C4-2B (cell line): ENCODE data around the gene C6orf58.

Experiments used
- H3K27ac ChIP-seq: fragments of 450-650 bp; 2 replicates; pipeline ENCODE4 v1.5.1; 2017
- ZFX ChIP-seq: fragments of 450-650 bp; IDR thresholded peaks from 2 replicates; pipeline ENCODE4 v1.6.1; 2017
- TF ChIP-seq, protein P1 (sequence below): fragments of 450-650 bp; conservative IDR thresholded peaks from 2 replicates; pipeline ENCODE4 v1.5.1; 2017; ENCODE audit warnings: mild to moderate bottlenecking

C6orf58 gene

DNA sequence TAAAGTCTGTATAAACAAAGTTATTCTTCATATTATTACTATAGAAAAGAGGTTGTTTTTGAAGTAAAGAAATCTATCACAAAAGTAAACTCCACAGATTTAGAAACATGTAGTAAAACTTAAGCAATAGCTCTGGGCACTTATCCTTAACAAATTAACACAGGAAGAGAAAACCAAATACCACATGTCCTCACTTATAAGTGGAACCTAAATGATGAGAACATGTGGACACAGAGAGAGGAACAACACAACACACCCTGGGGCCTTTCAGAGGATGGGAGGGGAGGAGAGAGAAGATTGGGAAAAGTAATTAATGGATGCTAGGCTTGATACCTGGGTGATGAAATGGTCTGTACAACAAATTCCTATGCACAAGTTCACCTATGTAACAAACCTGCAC lies 57.2 kb downstream of the C6orf58 start:
- TF ChIP-seq, protein P1, sequence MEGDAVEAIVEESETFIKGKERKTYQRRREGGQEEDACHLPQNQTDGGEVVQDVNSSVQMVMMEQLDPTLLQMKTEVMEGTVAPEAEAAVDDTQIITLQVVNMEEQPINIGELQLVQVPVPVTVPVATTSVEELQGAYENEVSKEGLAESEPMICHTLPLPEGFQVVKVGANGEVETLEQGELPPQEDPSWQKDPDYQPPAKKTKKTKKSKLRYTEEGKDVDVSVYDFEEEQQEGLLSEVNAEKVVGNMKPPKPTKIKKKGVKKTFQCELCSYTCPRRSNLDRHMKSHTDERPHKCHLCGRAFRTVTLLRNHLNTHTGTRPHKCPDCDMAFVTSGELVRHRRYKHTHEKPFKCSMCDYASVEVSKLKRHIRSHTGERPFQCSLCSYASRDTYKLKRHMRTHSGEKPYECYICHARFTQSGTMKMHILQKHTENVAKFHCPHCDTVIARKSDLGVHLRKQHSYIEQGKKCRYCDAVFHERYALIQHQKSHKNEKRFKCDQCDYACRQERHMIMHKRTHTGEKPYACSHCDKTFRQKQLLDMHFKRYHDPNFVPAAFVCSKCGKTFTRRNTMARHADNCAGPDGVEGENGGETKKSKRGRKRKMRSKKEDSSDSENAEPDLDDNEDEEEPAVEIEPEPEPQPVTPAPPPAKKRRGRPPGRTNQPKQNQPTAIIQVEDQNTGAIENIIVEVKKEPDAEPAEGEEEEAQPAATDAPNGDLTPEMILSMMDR: no peak
- TF ChIP-seq ZFX: no peak
- no peak overlapping the region for H3K27ac ChIP-seq

DNA sequence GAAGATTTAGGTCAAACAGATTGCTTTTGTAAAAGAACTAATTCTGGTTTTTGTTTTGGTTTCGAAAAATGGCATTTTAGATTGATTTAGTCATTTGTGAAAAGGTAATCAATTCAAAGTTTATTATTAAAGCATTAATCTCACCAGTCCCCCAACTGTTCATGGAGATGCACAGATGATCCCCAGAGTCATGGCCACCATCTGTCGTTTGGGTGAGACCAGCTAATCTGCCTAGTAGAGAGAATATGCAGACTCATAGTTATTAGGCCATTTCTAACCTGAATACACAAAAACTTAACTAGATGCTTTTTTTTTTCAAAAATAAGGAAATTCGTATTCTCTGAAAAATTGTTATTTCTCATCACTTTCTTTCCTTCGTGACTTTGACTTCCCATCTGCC lies 58.1 kb downstream of the C6orf58 start:
- TF ChIP-seq, protein P1: no peak
- no peak for TF ChIP-seq ZFX
- no peak overlapping the region for H3K27ac ChIP-seq

DNA sequence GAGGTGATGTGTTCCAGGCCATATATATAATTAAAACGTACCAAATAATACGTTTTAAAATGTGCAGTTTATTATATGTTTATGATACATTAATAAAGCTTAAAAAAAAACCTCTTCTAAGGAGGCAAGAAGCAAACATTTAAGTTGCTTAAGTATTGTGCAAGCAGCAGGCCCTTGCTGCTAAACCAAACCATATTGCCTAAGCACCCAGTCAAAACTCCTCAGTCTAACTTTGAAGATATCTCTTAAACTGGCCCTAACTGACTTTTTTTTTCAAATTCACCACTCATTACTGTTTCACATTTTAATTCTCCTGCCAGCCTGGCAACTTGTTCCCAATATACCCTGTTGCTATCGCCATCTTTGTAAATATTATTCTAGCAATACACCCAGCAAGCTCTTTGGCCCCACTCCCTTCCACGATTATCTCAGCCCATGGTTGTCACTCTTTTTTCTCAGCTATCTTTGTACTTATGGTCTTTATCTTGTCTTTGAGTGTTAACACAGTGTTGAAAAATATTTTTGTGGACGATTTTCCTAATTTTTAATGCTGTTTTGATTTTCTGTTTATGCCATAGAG lies 60.9 kb downstream of the C6orf58 start:
- TF ChIP-seq, protein P1: no peak
- TF ChIP-seq ZFX: no peak
- H3K27ac ChIP-seq: no peak overlapping the region
